COLO668 (cell line): ENCODE data around the gene TRIM9.

Experiments used
- DNase-seq: peaks from one replicate; lab custom pipeline; 2025; ENCODE audit not compliant: unreplicated experiment; lab: John Stamatoyannopoulos, UW

The TRIM9 gene

DNA sequence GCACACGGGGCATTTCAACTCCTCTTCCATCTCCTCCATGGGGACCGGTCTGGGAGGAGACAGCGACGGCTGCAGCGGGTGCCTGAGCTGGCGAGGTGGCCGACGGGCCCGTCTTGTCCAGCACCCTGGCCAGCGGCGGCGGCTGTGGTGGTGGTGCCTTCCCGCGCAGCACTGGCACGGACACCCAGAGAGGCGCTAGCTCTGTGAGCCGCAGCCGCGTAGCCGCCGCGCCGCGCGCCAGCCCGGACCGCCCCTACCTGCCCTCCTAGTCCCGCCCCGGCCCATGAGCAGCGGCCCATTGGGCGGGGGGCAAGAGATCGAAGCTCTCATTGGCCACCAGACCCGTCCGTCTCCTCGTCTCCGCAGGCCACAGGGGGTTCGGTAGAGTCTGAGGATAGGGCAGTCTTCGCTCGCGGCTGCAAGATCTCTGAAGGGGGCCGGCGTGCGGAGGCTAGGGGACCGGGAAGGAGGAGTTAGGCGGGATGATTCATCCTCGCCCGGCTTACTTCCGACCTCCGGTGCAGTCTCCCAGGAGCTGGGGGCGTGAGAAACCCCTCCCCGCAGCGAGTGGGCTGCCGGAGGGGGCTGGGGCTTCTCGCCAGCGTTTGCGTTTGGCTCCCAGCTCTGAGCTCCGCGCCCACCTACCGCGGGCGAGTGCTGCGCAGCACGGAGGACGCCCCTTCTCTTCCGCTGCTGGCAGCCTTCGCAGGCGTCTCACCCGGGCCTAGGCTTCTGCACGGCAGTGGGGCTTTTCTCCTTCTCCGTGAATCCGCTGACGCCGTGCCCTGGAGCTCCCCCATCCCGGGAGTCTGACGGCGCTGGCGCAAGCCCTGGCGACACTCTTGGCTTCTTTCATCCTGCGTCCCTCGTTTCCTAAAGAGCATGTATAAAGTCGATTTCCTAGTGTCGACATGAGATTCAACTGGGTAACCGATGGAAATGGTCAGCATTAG, at the start of gene TRIM9:
Gene TRIM9, minus strand, starts transcription at position 205 of the 953 bp plus-strand sequence. Its CDS starts 166 bp downstream, at position 39.
- DNase-seq, result peak; percentile 100

DNA sequence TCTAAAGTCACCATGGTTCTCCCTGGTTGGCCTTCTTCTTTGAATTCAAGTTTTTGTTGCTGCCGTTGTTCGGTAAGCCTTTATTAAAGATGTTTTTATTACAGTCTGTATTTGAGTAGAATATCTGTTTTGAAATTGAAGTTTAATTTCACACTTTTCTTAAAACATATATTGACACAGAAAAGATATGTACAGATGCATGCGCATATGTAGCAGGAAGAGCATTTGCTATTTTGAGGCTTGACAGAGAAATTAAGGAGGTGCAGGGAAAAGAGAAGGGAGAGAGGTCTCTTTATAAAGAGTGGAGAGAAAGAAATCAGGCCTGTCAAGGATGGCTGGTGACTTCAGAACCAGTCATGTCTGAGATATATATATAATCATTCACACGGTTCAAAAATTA, 46.0 kb upstream of the TRIM9 start:
- no peak for DNase-seq

DNA sequence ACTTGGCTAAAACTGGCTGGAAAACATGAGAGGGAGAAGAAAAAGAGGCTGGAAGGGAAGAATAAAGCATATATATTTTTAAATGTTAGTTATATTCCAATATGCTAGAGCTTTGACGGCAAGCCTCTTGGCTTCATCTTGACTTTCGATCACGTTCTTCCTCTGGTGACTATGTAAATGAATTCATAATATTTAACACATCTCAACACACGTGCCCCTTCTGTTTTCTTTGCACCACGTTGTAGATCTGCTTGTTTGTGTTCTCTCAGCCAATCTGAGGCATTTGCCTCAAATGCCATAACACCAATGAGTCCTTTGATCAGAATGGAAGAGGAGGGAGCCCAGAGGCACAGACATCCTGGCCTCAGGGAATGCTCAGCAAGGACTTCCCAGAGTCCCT, 45.4 kb upstream of the TRIM9 start:
- no peak for DNase-seq

DNA sequence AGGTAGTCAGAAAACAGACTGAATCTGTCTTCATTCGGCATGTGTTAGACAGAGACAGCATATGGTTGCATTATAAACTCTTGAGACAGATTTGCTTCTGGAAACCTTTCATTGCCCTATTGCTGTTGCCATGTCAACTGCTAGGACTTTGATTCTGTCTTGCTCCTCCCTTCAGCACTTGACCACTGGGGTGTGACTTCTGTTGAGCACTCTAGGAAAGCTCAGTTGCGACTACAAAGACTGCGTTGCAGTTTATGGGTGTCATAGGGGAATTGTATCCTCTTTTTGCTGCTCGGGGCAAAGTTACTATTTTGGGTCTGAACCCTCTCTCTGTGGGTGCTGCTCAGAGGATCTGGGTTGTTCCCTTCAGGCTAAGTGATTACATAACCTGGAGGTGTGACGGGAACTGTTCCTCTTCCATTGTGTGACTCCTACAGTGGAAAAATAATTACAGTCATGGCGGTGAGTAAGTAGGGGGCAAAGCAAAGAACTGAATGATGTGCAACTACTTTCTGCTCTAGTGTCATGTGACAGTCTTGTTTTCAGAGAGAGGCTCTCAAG, 44.3 kb upstream of the TRIM9 start:
- DNase-seq, result no peak

DNA sequence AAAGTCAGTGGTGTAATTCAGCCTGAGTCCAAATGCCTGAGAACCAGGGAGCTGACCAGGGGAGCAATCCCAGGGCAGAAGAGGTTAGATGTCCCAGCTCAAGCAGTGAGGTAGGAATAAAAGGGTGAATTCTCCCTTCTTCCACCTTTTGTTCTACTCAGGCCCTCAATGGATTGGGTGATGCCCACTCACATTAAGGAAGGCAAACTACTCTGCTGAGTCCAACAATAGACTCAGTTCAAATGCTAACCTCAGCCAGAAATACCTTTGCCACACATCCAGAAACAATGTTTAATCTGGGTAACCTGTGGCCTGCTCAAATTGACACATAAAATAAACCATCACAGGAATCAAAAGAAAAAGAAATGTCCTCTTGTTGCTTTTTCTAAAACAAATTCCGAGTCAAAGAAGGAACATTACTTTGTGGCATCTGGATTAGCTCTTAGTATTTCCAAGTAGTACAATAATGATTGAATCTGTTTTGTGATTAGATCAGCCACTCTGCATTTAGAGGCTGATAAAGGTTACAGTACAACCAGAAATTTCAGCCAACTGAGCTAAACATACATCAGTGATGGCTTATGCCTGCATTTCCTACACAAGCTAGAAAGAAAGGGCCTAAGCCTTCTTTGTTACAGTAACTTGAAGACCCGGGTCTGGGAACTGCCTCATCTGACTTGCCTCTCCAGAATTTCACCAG, 43.6 kb upstream of the TRIM9 start:
- no peak for DNase-seq

DNA sequence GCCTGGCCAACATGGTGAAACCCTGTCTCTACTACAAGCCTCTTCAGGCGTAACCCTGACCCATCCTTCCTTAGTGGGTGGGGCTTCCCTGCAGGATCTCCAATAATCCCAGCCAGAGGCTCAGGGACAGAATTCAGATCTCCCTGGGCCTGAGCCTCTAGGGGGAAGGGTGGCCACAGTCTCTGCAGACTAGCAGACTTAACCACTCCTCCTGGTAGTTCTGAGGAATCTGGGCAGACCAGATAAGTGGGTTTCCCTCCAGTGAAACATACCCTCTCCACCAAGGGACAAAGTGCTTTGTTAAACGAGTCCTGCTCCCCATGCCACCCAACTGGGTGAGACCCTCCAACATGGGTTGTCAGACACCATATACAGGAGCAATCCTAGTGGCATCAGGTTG, 36.6 kb upstream of the TRIM9 start:
- DNase-seq, result no peak

DNA sequence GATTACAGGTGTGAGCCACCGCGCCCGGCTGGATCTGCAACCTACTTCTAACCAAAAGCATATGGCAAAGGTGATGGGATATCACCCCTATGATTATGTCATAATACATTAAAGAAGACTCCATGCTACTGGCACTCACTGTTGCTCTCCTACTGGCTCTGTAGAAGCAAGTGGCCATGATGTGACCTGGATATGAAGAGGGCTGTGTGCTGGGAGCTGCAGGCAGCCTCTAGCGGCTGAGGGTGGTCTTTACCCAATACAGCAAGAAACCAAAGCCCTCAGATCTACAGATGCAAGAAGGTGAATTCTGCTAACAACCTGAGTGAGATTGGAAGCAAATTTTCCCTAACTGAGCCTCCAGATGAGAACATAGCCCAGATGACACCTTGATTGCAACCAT, 34.2 kb upstream of the TRIM9 start:
- DNase-seq, result no peak

DNA sequence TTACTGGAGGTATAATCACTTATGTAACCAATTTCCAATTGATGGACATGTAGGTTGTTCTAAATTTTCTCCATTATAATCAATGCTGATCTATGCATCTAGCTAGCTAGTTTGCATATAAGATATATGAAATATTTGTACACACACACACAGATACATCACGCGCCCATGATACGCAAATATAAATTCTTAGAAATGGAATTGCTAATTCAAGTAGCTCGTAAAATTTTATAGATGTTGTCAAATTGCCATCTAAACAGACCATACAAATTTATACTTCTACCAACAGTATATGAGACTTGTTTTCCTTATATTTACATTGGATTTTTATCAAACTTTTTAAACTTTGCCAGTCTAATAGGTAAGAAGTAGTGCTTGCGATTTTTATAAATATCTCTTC, 29.1 kb upstream of the TRIM9 start:
- no peak for DNase-seq

DNA sequence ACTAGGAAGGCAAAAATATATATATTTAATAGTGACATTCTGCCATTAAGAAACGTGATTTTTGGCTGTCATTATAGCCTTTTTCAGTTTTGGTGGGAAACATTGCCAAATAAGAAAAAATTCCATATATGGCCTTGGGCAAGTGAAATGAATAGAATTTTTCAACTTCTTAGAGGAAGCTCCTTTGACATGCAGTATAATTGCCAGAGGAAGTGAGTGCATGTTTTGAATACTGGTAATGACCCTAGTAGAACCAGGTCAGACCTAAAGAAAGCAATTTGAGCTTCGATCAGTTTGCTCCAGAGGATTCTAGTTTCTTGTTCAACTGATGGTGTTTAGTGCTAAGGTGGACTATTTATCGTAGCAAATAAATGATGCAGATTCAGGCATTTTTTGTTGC, 26.2 kb upstream of the TRIM9 start:
- DNase-seq, result no peak

DNA sequence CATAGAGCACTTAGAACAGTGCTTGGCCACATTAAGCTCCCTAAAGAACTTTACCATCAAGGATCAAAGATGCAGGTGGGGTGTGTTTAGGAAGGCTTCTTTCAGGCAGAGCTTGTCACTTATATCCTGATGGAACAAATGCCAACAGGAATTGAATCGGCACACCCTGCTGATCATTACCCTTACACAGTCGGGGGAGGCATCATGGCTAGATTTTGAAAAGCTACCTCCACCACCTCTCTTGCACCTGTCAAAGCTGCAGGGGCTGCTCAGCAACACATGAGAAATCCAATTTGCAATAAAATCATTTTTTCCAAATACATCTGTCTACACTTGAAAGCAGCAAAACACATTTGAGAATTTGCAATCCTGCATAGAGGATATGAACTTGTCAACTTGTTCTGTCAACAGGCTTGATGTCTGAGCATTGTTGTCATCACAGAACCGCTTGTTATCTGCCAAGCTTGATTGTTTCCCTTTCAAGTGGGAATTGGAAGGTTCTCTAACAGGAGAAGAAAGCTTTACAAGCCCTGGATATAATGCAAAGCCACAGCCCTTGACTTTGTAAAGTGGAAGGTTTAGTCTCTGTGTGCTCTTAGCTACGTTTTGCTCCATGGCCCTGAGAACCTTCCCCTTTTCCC, 24.6 kb upstream of the TRIM9 start:
- DNase-seq, result no peak

DNA sequence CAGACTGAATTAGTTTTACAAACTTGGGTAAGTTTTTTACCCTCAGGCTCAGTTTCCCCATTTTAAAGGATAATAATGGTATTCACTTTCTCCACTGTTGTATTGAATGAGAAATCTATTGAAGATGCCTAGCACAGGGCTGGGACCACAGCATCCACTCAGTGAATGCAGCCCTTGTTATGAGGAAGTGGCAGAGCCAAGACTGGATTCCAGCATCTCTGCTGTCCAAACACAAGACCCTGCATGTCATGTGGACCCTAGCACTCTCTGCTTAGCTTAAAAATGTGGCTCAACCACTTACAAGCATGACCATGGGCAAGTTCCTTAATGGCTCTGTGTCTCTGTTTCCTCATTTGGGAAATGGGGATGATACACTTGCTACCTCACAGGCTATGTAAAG, 24.1 kb upstream of the TRIM9 start:
- DNase-seq, result no peak

DNA sequence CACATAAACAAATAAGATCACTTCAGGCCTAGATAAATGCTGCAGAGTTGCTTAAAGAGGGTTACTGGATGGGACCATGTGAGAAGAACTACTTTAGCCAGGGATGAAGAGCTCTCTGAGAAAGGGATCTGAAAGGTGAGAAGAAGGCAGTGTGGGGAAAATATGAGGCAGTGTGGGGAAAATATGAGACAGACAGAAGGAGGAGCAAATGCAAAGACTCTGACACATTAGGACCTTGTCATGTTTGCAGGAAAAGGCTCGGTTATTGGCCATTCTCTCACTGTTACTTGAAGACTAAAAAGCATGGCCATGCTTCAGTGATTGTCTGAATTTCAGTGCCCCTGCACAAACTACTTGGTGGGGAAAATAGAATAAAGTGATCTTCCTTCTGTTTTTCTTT, 22.7 kb upstream of the TRIM9 start:
- DNase-seq, result no peak

DNA sequence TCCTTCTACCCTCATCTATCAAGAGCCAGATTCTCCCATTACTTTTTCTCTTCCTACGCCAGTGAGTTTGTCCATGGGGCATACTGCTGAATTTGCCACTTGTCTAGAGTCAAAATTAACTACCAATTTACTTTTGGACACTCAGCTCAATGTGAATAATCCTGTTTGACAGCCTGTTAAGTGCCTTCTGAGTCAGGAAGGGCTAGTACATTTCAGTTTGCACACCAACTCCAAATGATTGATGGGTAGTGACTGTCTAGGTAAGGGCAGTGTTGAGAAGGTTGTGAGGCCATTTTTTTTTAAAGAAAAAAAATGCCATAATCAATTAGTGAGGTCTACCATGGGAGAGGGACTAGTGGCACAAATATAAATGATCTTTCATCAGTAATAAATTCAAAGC, 21.8 kb upstream of the TRIM9 start:
- DNase-seq, result no peak

DNA sequence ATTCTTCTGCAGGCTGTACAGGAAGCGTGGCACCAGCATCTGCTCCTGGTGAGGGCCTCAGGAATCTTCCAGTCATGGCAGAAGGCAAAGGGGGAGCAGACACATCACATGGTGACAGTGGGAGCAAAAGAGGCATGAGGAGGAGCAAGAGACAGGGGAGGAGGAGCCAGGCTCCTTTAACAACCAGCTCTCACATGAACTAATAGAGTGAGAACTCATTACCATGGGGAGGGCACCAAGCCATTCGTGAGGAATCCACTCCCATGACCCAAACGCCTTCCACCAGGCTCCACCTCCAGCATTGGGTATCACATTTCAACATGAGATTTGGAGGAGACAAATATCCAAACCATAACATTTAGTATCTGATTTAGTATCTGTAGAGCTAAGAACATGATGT, 14.7 kb upstream of the TRIM9 start:
- DNase-seq, result no peak

DNA sequence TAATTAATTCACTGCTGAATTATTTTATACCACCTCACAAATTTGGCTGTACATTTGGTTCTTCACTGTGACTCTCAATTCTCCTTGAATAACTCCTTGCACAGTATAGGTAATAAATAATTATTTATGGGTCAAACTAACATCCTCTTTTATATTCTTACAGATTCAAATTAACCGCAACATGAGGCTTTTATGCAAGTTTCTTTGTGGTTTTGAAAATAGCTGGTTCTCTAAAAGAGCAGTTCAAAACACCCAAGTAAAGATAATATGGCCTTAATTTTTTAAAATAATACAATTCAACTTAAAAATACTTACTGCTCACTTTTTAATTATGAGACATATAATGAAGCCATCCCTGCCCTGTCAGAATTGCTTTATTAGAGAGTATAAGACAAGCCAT, 12.9 kb upstream of the TRIM9 start:
- DNase-seq, result no peak

DNA sequence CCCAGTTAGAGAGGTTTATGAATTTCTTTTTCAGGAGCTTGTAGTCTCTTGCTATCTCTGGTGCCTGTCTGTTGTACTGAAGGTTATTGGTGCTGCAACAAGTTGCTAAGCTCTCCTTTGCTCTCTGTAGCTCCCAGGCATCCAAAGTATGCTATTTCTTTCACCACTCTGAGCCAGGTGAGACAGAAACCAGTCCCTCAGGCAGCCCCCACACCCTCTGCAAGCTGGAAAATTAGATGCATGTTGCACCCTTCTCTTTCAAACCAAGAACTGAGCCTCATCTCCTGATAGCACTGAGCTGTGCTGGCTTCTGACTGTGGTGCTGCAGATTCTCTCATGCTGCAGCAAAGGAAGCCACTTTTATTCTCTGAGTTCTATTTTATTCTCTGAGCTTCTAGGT, 9.6 kb upstream of the TRIM9 start:
- DNase-seq, result no peak

DNA sequence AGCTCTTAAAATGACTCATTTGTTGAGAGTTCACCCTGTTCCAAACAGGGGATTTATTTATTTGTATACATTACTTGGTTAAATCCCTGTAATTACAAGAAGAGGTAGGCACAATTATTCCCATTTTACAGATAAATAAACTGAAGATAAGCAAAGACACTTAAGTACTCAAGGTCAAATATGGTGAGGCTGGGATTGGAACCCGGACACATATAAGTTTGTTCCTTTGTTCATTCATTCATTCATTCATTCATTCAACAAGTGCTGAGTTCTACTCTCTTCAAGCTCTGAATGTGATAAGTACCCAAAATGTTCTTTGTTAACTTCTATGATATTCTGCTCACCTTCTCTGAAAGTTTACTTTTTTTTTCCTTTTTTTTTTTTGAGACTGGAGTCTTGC, 2.4 kb upstream of the TRIM9 start:
- DNase-seq, result no peak

DNA sequence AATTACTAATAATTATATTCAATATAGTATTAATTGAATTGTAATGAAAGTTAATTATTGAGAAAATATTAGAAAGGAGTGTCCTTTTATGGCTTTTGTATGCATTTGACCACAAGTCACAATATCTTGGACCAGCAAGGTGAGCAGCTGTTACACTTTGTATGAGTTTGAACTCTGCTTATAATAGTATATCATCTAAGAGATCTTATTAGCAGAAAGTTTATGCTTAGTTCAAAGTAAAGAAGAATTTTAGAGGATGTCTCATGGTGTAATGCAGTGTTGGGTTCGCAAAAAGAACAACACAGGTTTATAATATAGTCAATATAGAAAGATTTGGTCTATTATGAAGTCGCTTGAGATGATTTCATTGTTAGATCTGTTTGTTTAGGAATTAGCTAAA, 2.0 kb upstream of the TRIM9 start:
- no peak for DNase-seq

DNA sequence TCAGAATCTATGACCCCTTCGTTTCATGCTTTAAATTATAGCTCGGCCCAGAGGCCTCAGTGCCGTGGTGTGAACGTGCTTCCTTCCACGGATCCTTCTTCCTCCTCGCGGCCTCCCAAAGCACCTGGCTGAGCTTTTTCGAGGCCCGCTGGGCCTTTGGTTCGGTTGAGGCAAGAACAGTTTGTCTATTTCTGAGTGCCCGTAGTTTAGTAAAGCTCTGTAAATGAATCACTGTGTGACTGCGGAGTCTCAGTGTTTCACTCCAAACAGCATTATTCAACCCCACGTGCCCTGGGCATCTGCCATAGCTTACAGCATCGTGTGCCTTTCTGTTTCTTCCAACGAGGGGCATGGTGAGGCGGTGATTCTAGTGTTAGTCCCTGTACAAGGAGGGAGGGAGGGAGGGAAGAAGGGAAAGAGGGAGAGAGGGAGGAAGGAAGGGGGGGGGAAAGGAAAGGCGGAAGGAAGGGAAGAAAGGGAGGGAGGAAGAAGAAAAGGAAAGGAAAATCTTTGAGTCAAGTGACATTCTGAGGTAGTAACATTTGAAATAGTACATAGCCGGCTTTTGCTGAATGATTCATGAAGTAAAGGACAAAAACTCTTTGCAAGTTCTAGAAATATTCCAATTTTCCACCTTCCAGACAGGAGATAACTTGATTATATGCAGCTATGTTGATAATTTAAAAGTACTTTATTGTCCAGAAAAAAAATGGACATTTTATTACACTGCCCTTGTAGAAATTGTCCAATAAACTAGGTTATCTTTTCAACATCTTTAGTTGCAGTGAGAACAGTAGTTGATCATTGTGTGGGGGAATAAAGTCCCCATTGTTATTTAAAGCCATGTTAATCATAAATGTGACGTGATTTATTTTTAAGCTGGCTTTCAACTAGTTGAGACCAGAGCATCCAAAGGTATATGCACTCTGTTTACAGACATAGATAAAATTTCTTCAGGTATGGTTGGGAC, 1.2 kb upstream of the TRIM9 start:
- peak; percentile 69 for DNase-seq

DNA sequence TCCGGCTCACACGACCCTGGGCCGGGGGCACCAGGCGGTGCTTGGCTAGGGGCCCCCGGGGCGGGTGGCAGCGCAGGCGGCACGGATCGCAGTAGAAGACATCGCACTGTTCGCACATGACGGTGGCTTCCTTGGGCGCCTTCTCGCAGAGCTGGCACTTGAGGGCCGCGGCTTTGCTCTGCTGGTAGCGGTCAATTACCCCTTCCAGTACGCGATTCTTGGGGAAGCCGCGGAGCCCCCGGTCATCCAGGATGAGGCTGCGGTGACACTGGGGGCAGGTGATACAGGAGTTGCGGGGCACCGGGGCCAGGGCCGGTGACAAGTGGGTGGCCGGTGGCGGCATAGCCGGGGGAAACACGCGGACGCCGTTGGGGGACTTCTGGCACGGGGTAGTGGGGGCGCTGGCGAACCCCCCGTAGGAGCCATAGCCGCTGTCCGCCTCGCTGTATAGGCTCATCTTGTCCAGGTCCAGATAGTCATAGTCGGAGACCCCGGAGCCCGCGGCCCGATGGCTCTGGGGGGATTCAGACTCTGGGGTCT, 553 bp downstream of the TRIM9 start:
- DNase-seq, result peak; percentile 60
